GM18868 (cell line): ENCODE measurements around the gene CBL.
A peak's percentile ranks its signal among the peaks of the same experiment; 100 is the strongest.

Source experiments
- ATAC-seq: cut with Tn5 transposase; IDR thresholded peaks from one replicate; pipeline ENCODE4 v1.9.1; 2021; ENCODE audit warnings: mild to moderate bottlenecking, moderate library complexity; ENCODE audit not compliant: unreplicated experiment

Gene CBL

DNA sequence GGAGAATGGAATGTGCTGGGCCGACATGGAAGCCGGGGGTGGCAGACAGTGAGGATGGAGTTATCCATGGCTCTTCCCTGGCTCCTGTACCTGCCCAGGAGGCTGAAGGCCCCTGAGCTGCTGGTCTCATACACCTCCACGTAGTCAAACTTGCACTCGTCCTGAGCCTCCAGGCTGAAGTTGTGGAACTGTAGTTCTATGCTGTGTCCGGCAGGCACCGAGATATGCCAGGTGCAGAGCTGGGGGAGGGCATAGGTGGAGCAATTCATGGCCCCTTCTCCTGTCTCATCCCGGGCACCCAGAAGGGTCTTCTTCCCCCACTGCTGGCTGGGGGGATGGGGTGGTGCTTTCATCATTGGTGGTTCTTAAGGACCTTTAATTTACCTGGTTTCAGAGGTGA, 137.6 kb downstream of the CBL start:
- ATAC-seq: no peak

DNA sequence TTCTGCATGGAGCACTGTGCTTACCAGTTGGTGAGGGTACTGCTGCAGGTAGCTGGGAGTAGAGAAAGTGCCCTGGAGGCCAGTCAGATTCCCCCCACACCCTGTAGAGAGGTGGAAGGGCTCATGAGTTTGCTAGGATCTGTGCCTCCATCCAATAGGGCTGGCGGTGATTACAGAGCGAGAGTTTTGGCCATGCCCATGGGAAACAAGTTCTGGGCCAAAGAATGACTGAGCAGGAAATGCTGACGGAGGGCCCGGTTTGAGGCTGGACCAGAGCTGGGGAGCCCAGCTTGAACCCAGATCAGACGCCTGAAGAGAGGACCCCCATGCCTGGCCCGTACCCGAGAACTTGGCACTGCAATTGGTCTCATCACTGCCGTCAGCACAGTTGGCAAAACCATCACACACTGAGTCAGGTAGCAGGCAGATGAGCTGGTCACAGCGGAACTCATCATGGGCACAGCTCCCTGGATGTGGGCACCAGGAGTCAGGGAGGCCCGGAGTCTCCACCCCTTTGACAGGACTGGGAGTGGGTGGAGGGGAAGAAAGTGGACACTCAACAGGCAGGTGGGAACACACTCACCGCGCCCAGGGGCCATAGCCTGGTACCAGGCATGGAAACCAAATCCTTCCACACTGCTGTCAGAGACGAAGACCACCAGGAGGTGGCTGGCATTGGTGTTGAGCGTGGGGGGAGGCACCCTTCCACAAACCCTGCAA, 138.3 kb downstream of the CBL start:
- no peak for ATAC-seq

DNA sequence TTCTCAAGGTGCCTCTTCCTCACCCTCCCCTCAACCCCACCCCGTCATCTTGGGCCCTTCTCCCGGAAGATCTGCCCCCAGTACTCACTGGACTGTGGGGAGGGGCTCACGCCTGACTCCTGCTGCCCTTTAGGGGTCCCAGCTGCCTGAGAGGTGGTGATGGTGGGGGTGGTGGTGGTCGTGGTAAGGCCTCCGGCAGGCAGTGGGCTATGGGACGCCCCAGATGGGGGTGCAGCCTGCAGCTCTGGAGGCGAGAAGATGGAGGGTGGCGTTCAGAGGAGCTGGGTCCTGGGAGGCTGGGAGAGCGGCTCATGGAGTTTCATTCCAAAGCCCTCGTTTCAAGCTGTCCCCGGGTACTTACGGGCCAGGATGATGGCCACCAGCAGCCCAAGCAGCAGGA, 139.5 kb downstream of the CBL start:
- ATAC-seq: no peak

DNA sequence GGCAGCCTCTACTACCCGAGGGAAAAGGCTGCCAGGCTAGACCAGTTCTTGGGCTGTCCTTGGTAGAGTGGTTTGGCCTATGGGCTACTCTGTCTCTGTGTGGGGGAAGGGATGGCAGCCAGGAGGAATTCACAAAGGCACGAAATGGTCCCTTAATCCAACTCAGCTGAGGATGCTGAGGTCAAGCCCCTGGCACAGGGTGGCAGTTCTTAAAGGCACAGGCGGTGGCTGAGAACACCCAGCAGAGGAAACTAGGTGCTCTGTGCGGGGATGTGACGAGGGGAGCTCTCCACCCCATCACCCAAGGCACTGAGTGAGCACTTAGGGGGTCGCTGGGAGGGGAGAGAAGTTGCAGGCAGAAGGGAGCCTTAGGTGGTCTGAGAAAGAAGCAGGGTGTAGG, 140.5 kb downstream of the CBL start, which contains the start of gene MFRP:
TSS of gene MFRP (minus strand) at position 101 of the 400 bp plus-strand sequence. CDS start 192 bp downstream, outside the sequence.
- no peak for ATAC-seq

DNA sequence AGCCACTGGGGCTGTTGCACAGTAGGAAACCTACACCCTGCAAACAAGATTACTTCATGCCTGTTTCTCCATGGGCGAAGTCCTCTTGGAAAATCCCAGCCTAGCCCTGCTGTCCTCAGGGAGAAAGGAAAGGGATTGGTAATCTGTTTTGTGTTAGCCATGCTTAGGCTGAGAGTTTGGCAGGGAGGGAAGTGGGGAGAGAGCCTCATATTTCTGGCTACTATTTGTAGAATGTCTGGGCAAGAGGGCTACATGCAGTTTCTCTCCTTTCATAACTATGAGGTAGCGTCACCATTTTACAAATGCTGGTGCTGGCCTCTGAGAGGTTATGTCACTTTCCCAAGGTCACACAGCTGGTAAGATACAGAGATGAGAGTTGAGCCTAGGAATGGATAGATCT, 141.1 kb downstream of the CBL start:
- ATAC-seq: no peak

DNA sequence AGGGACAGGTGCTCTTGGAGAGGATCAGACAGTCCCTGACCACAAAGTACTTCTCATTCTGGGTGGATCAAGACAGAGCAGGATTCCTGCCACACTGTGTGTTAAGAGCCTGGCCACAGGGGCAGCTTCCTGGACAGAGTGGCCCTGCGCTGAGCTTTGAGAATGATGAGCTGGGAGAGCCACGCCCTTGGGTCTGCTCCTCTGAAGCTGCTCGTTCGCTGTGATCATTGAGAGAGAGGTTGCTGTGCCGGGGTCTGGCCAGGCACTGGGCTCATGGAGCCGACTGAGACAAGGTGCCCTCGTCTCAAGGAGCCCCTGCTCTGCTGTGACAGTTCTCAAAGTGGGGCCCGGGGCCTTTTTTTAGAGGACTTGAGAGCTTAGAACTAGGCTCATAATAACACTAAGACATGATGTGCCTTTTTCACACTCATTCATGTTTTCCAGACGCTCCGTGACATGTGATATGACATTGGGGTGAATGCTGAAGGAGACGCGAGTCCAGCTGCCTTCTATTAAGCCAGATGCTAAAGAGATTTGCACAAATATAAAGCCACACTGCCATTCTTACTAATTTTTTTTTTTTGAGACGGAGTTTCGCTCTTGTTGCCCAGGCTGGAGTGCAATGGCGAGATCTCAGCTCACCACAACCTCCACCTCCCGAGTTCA, 141.9 kb downstream of the CBL start:
- no peak for ATAC-seq

DNA sequence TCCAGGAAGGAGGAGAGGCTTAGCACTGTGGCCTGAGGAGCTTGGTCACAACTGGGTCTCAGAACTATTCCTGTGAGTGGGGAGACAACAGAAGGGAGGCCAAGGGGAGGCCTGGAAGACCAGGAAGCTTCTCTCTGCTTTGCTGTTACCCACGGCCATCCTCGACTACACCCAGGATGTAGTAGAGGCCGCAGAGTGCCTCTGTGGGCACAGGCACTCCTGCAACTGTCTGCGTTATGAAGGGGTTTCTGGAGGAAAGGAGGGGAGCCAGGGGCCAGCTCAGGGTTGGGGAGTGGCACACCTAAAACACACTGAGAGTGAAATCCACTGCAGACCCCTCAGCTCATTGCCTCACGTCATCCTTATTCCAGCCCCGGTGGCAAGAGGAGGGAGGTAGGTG, 144.2 kb downstream of the CBL start:
- no peak for ATAC-seq

DNA sequence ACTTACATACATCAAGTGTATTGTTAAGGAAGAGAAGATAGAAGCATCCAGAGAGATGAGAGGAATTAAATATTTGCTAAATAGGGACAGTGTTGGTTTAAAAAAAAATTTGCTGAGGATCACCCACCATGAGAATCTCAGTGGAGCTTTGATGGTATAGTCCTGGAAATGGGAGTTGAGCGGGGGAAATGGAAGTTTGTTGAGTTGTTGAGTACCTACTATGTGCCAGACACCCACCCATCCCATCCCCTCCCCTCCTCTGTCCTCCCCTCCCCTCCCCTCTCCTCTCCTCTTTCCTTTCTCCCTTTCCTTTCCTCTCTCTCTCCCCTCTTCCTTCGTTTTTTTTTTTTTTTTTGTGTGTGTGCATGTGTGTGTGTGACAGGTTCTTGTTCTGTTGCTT, 145.1 kb downstream of the CBL start:
- no peak for ATAC-seq

DNA sequence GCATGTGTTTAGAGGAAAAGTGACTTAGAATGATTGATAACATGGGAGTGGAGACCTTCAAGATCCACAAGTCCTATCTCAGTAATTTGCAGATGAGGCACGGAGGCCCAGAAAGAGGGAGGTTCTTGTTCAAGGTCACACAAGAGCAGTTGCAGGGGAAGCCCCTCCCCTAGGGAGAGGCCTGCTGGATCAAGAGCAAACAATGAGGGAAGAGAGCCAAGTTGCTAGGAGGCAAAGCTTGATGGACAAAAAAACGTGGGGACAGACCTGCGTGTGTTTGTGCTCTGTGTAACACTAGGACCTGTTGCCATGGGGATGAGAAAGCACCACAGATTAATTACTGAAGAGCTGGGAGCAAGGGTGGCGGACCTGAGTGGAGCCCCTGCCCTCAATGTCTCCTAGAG, 146.7 kb downstream of the CBL start:
- no peak for ATAC-seq

DNA sequence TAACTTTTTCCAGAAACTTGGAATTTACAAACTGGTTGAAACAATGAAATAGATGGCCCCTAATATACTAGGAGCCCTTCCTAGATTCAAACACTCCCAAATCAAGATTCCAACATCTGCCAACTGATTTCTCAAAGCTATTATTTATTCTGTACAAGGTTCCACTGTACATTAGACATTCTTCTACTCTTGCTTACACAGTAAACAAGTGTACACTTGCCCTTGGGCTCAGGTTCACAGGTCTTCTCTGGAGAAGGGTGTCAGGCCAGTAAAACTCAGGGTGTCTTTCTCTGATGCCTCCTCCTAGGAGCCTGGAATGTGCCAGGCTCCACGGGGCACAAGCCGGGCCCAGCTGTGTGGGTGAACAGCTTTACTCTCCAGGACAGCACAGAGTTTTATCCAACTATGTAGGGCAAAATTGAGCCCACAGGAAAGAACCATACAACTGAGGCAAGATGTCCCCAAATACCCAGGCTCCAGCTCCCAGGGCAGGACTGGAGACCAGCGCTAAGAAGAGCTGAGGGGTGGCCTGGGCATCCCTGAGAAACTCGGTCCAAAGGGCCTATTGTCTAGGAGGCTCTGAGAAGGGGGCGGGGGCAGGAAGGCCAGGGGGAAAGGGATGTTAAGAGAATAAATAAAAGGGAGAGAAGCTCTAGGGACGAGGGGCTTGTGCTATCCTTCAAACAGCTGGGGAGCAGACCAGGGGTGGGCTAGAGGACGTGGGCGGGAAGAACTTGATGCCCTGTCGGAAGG, 149.1 kb downstream of the CBL start:
- ATAC-seq: no peak

DNA sequence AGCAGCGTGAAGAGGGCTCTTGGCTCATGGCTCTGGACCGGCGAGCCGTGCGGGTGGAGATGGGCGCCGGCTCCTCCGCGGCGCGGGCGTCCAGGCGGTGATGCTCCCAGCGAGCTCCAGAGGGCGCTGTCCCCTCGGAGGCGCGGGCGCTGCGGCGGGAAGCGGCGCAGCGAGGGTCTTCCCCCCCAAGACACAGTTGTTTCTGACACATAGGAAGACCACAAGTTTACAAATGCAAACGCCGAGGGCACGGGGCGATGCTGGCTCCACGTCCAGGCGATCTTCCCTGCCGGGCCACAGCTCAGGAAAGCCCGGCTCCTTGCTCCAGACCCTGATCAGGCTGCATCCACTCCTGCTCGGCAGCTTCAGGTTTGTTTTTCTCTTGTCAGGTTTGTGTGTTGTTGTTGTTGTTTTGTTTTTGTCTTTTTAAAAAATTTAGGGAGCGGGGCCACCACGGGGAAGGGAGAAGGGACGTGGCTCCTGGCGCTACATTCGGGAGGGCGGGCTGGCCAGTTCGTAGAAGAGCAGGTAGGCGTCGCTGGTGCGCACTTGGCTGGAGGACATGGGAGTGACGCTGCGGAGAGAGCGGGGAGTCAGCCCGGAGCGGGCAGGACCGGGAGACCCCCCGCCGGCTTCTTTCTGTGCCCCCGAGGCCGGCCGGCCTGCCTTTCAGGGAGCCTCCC, 150.4 kb downstream of the CBL start:
- peak; percentile 63 for ATAC-seq

DNA sequence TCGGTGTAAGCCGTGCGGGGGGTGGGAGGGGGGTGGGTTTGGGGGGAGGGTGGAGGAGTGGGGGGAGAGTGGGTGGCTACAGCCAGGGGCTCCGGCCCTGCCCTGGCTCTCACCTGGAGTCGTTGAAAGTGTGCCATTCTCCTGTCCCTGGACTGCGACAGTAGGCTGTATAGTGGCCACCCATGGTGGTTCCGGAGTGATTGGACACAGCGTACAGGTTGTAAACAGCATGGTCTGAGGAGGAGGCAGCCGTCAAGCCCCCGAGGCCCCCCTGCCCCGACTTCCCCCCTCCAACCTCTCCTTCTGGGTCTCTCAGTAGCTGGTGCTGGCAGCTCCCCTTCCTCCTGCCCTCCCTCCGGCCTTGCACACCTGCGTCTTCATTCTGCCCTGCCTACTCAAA, 150.9 kb downstream of the CBL start:
- no peak for ATAC-seq
